ENCODE results near the gene ILKAP. TPM values are rescaled to one million over a fixed set of nuclear protein-coding genes. Genes with fewer than 3 reads are reported as not detected.
A peak's percentile ranks its signal among the peaks of the same experiment; 100 is the strongest.

The ILKAP gene
- total RNA-seq, 4 donors from 2014 or later = 18.5 to 45.5 (median 35.1) TPM

- Histone ChIP-seq H3K4me1 (peaks cover 0 to 61% (median 17%) of the 10 kb centered on the region in 3 donors), H3K4me3 (no peak overlapping the region), H3K9me3 (no peaks in the 10 kb centered on the region), H3K27ac (no peak overlapping the region), H3K36me3 (peaks cover 0 to 6% of the 10 kb centered on the region in 2 donors), H3K27me3 (no peaks in the 10 kb centered on the region)
- TF ChIP-seq POLR2AphosphoS5 (IDR thresholded peaks at IDR 0.05) (no peak), EP300 (IDR thresholded peaks at IDR 0.05) (no peak), POLR2A (IDR thresholded peaks at IDR 0.05) (no peak), CTCF (IDR thresholded peaks at IDR 0.05) (no peak)
- no peak for ATAC-seq
- whole genome bisulfite sequencing, 2 donors (ENCODE audit: low coverage in 1 of 2) = no CpG with 5 or more reads among the region's 7 CpGs
These were observed 63.5 kb downstream of the ILKAP start for GRCh38 chr2:238140040-238140439.

- Histone ChIP-seq H3K4me3 (peak overlapping the region; percentile 14 to 48), H3K9me3 (no peaks in the 10 kb centered on the region), H3K36me3 (peaks cover 0 to 6% of the 10 kb centered on the region in 2 donors), H3K27ac (peak overlapping the region in 2 of 4 donors; percentile 39 to 66), H3K4me1 (peaks cover 0 to 61% (median 17%) of the 10 kb centered on the region in 3 donors), H3K27me3 (no peaks in the 10 kb centered on the region)
- 60% methylated on average over 16 of the region's 56 CpGs; no CpG with 5 or more reads in 1 of the 2 donors for WGBS, 2 donors (ENCODE audit: low coverage in 1 of 2)
- ATAC-seq = peak; percentile 1
- no peak for TF ChIP-seq POLR2A (IDR thresholded peaks at IDR 0.05)
- TF ChIP-seq CTCF (IDR thresholded peaks at IDR 0.05) = peak in 3 of 4 experiments; percentile 27 to 62 (median 50)
These were observed 64.1 kb downstream of the ILKAP start for GRCh38 chr2:238139196-238140039.

GRCh38 chr2:238138331-238139195 is 64.9 kb downstream of the ILKAP start, which contains the start of gene KLHL30:
Gene KLHL30, plus strand, starts transcription at chr2:238138668. Its CDS starts 2,087 bp downstream, at chr2:238140755.
- Histone ChIP-seq H3K4me1 (peaks cover 0 to 57% (median 16%) of the 10 kb centered on the region in 3 donors), H3K4me3 (peak within 1 kb of the TSS; percentile 14 to 48), H3K36me3 (peaks cover 0 to 6% of the 10 kb centered on the region in 2 donors), H3K27me3 (no peaks in the 10 kb centered on the region), H3K9me3 (no peaks in the 10 kb centered on the region), H3K27ac (peak within 1 kb of the TSS in 3 of 4 donors; percentile 36 to 66 (median 39))
- WGBS, 2 donors (ENCODE audit: low coverage in 1 of 2) = no CpG with 5 or more reads among the region's 22 CpGs
- no peak for TF ChIP-seq POLR2A (IDR thresholded peaks at IDR 0.05)
- TF ChIP-seq EP300 (IDR thresholded peaks at IDR 0.05) = no peak
- TF ChIP-seq POLR2AphosphoS5 (IDR thresholded peaks at IDR 0.05) = no peak
- TF ChIP-seq CTCF (IDR thresholded peaks at IDR 0.05) = no peak
- ATAC-seq = peak; percentile 70

GRCh38 chr2:238137885-238138284 is 65.6 kb downstream of the ILKAP start:
- Histone ChIP-seq H3K4me3 (no peak overlapping the region), H3K9me3 (no peaks in the 10 kb centered on the region), H3K27me3 (no peaks in the 10 kb centered on the region), H3K36me3 (peaks cover 0 to 6% of the 10 kb centered on the region in 2 donors), H3K27ac (peak overlapping the region in 2 of 4 donors; percentile 36 to 39), H3K4me1 (peaks cover 0 to 50% (median 14%) of the 10 kb centered on the region in 3 donors)
- TF ChIP-seq CTCF (IDR thresholded peaks at IDR 0.05) (no peak), POLR2A (IDR thresholded peaks at IDR 0.05) (no peak), EP300 (IDR thresholded peaks at IDR 0.05) (no peak), POLR2AphosphoS5 (IDR thresholded peaks at IDR 0.05) (no peak)
- ATAC-seq = no peak
- 86% methylated on average over 6 of the region's 13 CpGs; no CpG with 5 or more reads in 1 of the 2 donors for WGBS, 2 donors (ENCODE audit: low coverage in 1 of 2)

Measured in gastroesophageal sphincter (tissue), 4 donors.